ENCODE results near the gene TCF19.

- TF ChIP-seq POLR2A (IDR thresholded peaks at IDR 0.05) = no peak
- TF ChIP-seq CTCF (IDR thresholded peaks at IDR 0.05) = no peak
- TF ChIP-seq POLR2AphosphoS5 (IDR thresholded peaks at IDR 0.05; ENCODE audit: insufficient read depth in 1 of 2, low read depth in 1 of 2) = no peak
Observed at GRCh38 chr6:31171931-31172905, 13.8 kb downstream of the TCF19 start.

Data from vagina (tissue), 2 donors.